GM19397 (cell line): ENCODE results near the gene GPX5.

Source experiments
- ATAC-seq: cut with Tn5 transposase; IDR thresholded peaks from one replicate; pipeline ENCODE4 v1.9.1; 2021; ENCODE audit warnings: mild to moderate bottlenecking, moderate library complexity; ENCODE audit not compliant: unreplicated experiment

GPX5 gene

GRCh38 chr6:28553986-28554881 lies 28.6 kb downstream of the GPX5 start:
- no peak for ATAC-seq

- no peak for ATAC-seq
Observed at GRCh38 chr6:28555136-28555535, 29.5 kb downstream of the GPX5 start.

- ATAC-seq = no peak
Observed at GRCh38 chr6:28558629-28559028, 32.9 kb downstream of the GPX5 start.

GRCh38 chr6:28563430-28564095 lies 37.9 kb downstream of the GPX5 start:
- ATAC-seq = no peak

GRCh38 chr6:28565823-28566526 lies 40.3 kb downstream of the GPX5 start:
- ATAC-seq = no peak

GRCh38 chr6:28566527-28567252 lies 41.0 kb downstream of the GPX5 start:
- no peak for ATAC-seq

GRCh38 chr6:28567506-28567905 lies 41.8 kb downstream of the GPX5 start:
- ATAC-seq = no peak

- no peak for ATAC-seq
Observed at GRCh38 chr6:28568515-28569108, 42.9 kb downstream of the GPX5 start.

- ATAC-seq = no peak
Observed at GRCh38 chr6:28569748-28570147, 44.1 kb downstream of the GPX5 start.

GRCh38 chr6:28580475-28580874 lies 54.8 kb downstream of the GPX5 start:
- no peak for ATAC-seq

- ATAC-seq = no peak
Observed at GRCh38 chr6:28583463-28583862, 57.8 kb downstream of the GPX5 start.
